Gastrocnemius medialis (tissue), 4 donors: ENCODE results near the gene SIAH3. TPM values are rescaled to one million over a fixed set of nuclear protein-coding genes. Genes with fewer than 3 reads are reported as not detected.
"Not testable (repeated sequence)": the region's sequence is repeated elsewhere in the genome, so short reads cannot be mapped to it uniquely, and the experiment has no call there.

Source experiments
- ATAC-seq, 2 donors: fragments of 150-250 bp; one replicate each; pipeline ENCODE4 v1.9.1; 2016
- DNase-seq, 2 donors: peaks; one replicate each; pipeline ENCODE4 v3.0.0-alpha.2; 2019
- H3K27ac ChIP-seq, 4 donors: fragments of 200-600 bp; sonication (generic); 1 replicate in 1 of 4; 2 replicates in 3 of 4; pipeline ENCODE4 v1.5.1; 2016 to 2018; ENCODE audit warnings: mild to moderate bottlenecking in 2 of 4, moderate library complexity in 1 of 4
- H3K27me3 ChIP-seq, 3 donors: fragments of 200-600 bp; sonication (generic) in 2 of 3; 1 replicate in 1 of 3; 2 replicates in 2 of 3; pipeline versions ENCODE4 v1.5.1 to v1.6.0; 2016 to 2019; ENCODE audit warnings: mild to moderate bottlenecking in 1 of 3, moderate library complexity in 1 of 3
- H3K36me3 ChIP-seq, 2 donors: fragments of 200-600 bp; sonication (generic) in 1 of 2; one replicate each; pipeline ENCODE4 v1.5.1; 2017 to 2018
- H3K4me1 ChIP-seq, 2 donors: fragments of 200-600 bp; sonication (generic) in 1 of 2; one replicate each; pipeline ENCODE4 v1.5.1; 2016 to 2017; ENCODE audit warnings: mild to moderate bottlenecking in 2 of 2
- H3K4me3 ChIP-seq, 4 donors: fragments of 200-600 bp; sonication (generic) in 3 of 4; 1 replicate in 1 of 4; 2 replicates in 3 of 4; pipeline ENCODE4 v1.5.1; 2016 to 2019; ENCODE audit warnings: mild to moderate bottlenecking in 2 of 4
- H3K9me3 ChIP-seq, 3 donors: fragments of 200-600 bp; sonication (generic) in 2 of 3; 1 replicate in 1 of 3; 2 replicates in 2 of 3; pipeline ENCODE4 v1.5.1; 2016 to 2019
- POLR2A ChIP-seq, 2 donors: fragments of 450-650 bp; IDR thresholded peaks; one replicate each; pipeline ENCODE4 v1.6.1; 2017; ENCODE audit warnings: antibody characterized with exemption in 2 of 2, mild to moderate bottlenecking in 2 of 2, moderate library complexity in 2 of 2
- in situ Hi-C, 4 donors: fragments of 200-750 bp; cut with MboI; loops; one replicate each; pipeline versions ENCODE4 v1.15.0 to v1.8.0; 2017; ENCODE audit warnings: low sequenced_read_pairs in 4 of 4
- intact Hi-C: fragments of 100-400 bp; cut with DNase I; formaldehyde crosslinking; loops from one replicate; pipeline ENCODE4 v1.15.1; 2023; ENCODE audit warnings: low total_unique reads
- total RNA-seq, 4 donors: library from RNA; depleted of rRNA; stranded (reverse); fragments of >200 nt; gene quantifications; one replicate each; pipeline versions ENCODE4 v1.1.0 to v1.2.3, GENCODE V29; 2016
- TF ChIP-seq, protein P1 (sequence below), 5 experiments: fragments of 450-650 bp in 3 of 5; fragments of 200-600 bp in 2 of 5; sonication (generic) in 2 of 5; IDR thresholded peaks in 4 of 5; conservative IDR thresholded peaks in 1 of 5; 1 replicate in 4 of 5; 2 replicates in 1 of 5; pipeline ENCODE4 v1.5.1; 2016 to 2019; ENCODE audit warnings: antibody characterized with exemption in 5 of 5, mild to moderate bottlenecking in 3 of 5, moderate library complexity in 3 of 5

SIAH3 gene
- total RNA-seq, 4 donors from 2014 or later: not detected

DNA sequence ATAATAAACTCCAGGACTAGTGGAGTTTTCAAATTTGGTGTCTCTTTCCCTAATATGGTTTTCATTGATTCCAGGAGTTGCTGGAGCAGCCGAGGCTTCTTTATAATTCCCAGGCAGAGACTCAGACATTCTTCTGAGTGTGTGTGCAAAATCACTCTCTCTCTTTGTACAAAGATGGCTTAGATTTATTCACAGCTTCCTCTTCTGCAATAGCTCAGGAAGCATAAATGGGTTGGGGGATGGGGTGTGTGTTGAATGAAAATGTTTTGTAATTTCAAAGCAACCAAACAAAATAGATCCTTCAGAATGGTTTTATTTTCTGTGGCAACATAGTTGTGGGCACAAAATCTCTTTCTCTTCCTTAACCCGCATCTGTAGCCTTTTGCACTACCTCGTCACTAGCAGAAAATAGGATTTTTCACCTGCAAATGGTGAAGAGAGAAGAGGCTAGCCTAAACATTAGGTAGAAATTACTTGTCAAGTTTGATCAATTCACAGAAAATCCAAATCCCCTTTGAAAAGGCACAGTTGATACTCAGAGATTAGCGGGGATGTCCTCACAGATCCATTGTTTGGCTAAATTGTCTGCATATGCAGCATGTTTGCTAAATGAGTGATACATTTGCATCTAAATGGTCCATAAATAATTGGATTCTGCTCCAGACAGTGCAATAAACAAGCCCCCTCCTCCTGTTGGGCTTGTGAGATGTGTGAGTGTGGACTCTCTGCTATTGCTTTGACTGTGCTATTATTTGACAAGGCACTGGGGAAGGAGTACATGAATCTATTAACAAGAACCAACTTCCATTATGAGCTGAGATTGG is 82.7 kb downstream of the SIAH3 start:
- H3K4me3 ChIP-seq: no peak overlapping the region
- DNase-seq (no peak), ATAC-seq (no peak)
- TF ChIP-seq, protein P1, sequence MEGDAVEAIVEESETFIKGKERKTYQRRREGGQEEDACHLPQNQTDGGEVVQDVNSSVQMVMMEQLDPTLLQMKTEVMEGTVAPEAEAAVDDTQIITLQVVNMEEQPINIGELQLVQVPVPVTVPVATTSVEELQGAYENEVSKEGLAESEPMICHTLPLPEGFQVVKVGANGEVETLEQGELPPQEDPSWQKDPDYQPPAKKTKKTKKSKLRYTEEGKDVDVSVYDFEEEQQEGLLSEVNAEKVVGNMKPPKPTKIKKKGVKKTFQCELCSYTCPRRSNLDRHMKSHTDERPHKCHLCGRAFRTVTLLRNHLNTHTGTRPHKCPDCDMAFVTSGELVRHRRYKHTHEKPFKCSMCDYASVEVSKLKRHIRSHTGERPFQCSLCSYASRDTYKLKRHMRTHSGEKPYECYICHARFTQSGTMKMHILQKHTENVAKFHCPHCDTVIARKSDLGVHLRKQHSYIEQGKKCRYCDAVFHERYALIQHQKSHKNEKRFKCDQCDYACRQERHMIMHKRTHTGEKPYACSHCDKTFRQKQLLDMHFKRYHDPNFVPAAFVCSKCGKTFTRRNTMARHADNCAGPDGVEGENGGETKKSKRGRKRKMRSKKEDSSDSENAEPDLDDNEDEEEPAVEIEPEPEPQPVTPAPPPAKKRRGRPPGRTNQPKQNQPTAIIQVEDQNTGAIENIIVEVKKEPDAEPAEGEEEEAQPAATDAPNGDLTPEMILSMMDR (IDR thresholded peaks at IDR 0.05 in 4 of 5, conservative IDR thresholded peaks at IDR 0.05 in 1 of 5): no peak
- no peak for TF ChIP-seq POLR2A (IDR thresholded peaks at IDR 0.05)
- H3K27me3 ChIP-seq: no peaks in the 10 kb centered on the region
- H3K9me3 ChIP-seq: no peaks in the 10 kb centered on the region
- H3K36me3 ChIP-seq: no peaks in the 10 kb centered on the region
- no peaks in the 10 kb centered on the region for H3K4me1 ChIP-seq
- intact Hi-C loops: no loop called here
- no peak overlapping the region for H3K27ac ChIP-seq
- in situ Hi-C loops: no loop called here

DNA sequence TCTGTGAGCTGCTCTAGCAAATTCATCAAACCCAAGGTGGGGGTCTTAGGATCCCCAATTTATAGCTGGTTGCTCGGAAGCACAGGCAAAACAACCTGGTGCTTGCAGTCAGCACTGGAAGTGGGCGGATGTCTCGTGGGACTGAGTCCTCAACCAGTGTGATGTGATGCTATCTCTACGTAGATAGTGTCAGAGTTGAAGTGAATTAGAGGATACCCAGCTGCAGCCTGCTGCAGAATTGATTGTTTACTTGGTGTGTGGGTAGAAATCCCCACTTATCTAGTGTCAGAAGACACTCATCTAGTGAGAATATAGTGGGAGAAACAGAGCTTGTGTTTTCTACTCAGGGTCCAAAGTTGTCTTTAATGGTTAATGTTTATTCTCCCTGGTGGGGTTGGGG is 86.1 kb downstream of the SIAH3 start:
- no peak overlapping the region for H3K4me3 ChIP-seq
- in situ Hi-C loops: no loop called here
- no peaks in the 10 kb centered on the region for H3K36me3 ChIP-seq
- no peak for DNase-seq
- no peak for ATAC-seq
- no peaks in the 10 kb centered on the region for H3K4me1 ChIP-seq
- no peaks in the 10 kb centered on the region for H3K27me3 ChIP-seq
- H3K9me3 ChIP-seq: no peaks in the 10 kb centered on the region
- no peak overlapping the region for H3K27ac ChIP-seq
- intact Hi-C loops: no loop called here
- TF ChIP-seq, protein P1 (IDR thresholded peaks at IDR 0.05 in 4 of 5, conservative IDR thresholded peaks at IDR 0.05 in 1 of 5): no peak
- TF ChIP-seq POLR2A (IDR thresholded peaks at IDR 0.05): no peak

GRCh38 chr13:45763419-45763818 is 88.1 kb downstream of the SIAH3 start:
- no peaks in the 10 kb centered on the region for H3K4me1 ChIP-seq
- no peak overlapping the region for H3K4me3 ChIP-seq
- no peaks in the 10 kb centered on the region for H3K27me3 ChIP-seq
- no peak overlapping the region for H3K27ac ChIP-seq
- TF ChIP-seq, protein P1 (IDR thresholded peaks at IDR 0.05 in 4 of 5, conservative IDR thresholded peaks at IDR 0.05 in 1 of 5): no peak
- no peak for TF ChIP-seq POLR2A (IDR thresholded peaks at IDR 0.05)
- in situ Hi-C loops (no loop called here), intact Hi-C loops (no loop called here)
- H3K36me3 ChIP-seq: no peaks in the 10 kb centered on the region
- ATAC-seq (no peak), DNase-seq (no peak)
- no peaks in the 10 kb centered on the region for H3K9me3 ChIP-seq

GRCh38 chr13:45757589-45757988 is 94.0 kb downstream of the SIAH3 start:
- in situ Hi-C loops, H3K27ac ChIP-seq, DNase-seq, intact Hi-C loops, H3K4me1 ChIP-seq, ATAC-seq, H3K36me3 ChIP-seq, H3K27me3 ChIP-seq, H3K4me3 ChIP-seq: not testable (repeated sequence)
- peaks cover 0 to 11% (median 0%) of the 10 kb centered on the region in 3 donors for H3K9me3 ChIP-seq

DNA sequence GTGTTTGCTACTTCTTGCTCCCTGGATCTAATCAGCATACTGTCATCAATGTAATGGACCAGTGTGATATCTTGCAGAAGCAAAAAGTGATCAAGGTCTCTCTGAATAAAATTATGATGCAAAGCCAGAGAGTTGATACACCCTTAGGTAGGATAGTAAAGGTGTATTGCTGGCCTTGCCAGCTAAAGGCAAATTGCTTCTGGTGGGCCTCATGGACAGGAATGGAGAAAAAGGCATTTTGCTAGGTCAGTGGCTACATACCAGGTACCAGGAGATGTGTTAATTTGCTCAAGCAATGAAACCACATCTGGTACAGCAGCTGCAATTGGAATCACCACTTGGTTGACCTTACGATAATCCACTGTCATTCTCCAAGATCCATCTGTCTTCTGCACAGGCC is 95.1 kb downstream of the SIAH3 start:
- H3K27ac ChIP-seq, H3K4me3 ChIP-seq, intact Hi-C loops, H3K4me1 ChIP-seq, H3K36me3 ChIP-seq, in situ Hi-C loops, DNase-seq, ATAC-seq, H3K27me3 ChIP-seq: not testable (repeated sequence)
- peaks cover 0 to 11% (median 0%) of the 10 kb centered on the region in 3 donors for H3K9me3 ChIP-seq
